Right ventricle myocardium inferior (tissue), 1 donor: Measurements from ENCODE around the gene MRPL40. TPM values are rescaled to one million over a fixed set of nuclear protein-coding genes. Genes with fewer than 3 reads are reported as not detected.

Experiments used
- ATAC-seq: fragments of 200-7000 bp; cut with Tn5 transposase; one replicate; pipeline ENCODE4 v1.9.1; 2020; ENCODE audit warnings: mild to moderate bottlenecking, moderate library complexity
- DNase-seq: peaks from one replicate; pipeline ENCODE4 v3.0.0; 2021; ENCODE audit errors: missing footprints
- intact Hi-C: fragments of 100-400 bp; cut with DNase I; formaldehyde crosslinking; loops from one replicate; pipeline ENCODE4 v1.11.0; 2022
- total RNA-seq: library from RNA; stranded (reverse); fragmentation: NEBNext Ultra II Directional; extraction: Animal tissue kit (Norgen Biotek cat#: 25700); gene quantifications from one replicate; pipeline ENCODE4 v1.2.1, GENCODE V29; 2021
- donor health status: DM: no; HTN: yes; CAD: no; lungs with severe emphysema.

The MRPL40 gene
- total RNA-seq, 1 donor from 2014 or later = 60.4 TPM

DNA sequence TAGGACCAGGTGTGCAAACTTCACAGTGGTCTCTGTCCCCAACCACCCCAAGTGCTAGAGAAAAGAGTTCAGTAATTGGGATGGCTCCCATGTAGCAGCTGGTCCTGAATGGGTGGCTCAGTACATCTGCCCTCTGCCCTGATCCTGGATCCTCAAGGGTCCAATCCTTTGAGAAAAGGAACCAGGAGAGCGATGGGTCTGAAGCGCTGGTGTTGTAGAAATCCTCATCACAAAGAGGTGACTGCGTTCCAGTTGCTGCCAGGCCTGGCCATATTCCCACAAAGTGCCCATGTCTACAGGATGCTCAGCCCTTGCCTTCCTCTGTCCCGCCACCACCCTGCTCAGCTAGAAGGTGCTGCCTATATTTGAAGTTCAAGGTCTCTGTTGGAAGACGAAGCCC is 21.4 kb downstream of the MRPL40 start:
- DNase-seq (no peak), ATAC-seq (no peak)
- intact Hi-C loops = no loop called here

DNA sequence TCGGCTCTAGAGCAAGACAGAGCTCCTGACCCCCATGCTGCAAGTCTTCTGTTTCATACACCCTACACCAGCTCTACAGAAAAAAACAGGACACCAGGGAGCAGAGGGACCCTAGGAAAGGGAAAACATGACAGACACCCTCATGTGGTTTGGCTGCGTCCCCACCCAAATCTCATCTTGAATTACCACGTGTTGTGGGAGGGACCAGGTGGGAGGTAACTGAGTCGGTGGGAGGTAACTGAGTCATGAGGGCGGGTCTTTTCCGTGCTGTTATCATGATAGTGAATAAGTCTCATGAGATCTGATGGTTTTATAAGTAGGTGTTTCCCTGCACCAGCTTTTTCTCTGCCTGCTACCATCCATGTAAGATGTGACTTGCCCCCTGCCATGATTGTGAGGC is 21.8 kb downstream of the MRPL40 start:
- no peak for ATAC-seq
- no peak for DNase-seq
- intact Hi-C loops = no loop called here

DNA sequence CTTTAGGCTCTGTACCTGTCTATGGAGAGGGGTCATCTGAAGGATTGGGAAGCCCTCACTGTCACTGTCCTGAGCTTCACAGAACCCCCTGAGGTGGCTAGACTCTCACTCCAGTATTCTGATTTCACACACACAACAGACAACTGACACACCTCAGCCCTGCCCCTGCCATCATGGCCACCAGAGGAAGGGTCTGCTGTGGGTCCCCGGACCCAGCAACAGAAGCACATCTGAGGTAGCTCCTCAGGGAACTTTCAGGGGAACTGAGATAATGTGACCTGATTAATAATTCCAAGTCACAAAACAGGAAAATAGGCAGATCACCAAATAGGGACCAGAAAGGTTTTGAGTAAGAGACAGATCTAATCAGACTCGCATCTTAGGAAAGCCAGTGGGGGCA is 22.7 kb downstream of the MRPL40 start:
- no peak for ATAC-seq
- DNase-seq = no peak
- intact Hi-C loops = no loop called here

DNA sequence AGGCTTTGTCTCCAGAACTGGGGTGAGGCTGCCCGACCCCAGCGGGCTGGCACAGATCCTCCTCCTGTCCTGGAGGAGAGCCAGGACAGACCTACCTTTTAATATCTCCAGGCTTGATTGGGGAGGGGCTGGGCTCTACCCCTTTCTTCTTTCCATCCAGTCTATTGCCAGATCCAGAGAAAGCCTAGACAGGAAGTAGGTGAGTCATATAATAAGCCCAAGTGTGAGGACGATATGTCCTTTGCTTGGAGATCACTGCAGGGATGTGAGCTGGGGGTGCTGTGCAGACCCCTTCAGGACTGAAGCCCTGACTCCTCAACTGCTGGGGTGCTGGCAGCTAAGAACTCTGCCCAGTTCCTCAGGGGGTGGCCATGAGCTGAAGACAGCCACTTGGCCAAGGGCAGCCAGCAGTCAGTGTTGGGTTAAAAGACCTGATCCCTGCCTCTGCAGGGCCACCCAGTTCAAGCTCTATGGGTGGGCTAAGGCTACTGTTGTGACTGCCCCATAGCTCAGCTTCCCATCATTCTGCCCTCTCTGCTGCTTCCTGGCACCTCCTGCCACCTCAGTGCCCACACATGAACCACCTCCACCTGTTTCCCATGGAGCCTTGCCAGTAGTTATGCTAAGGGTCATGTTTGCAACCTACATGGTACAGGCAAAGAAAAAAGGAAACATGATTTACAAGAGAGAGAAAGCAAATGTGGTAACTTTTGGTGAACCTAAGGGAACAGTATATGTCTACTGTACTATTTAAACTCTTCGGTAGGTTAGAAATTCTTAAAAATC is 23.4 kb downstream of the MRPL40 start:
- DNase-seq (no peak), ATAC-seq (no peak)
- intact Hi-C loops = no loop called here

DNA sequence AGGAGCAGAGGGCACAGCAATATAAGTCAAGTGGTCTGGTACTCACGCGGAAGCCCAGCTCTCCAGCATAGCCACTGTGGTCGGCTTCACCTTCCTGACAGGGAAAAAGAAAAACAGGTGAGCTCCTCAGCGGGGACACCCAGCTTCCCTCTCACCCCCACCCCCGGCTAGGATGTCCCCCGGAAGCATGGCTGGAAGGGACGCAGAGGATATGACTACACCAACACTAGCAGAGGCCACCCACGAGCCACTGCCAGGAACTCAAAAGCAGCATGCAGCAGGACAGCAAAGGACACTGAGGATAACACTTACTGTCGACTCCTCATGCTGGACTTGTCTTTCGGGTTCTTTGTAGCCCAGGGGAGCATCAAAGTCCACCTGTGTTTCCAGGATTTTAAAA is 24.2 kb downstream of the MRPL40 start:
- no peak for DNase-seq
- ATAC-seq = no peak
- intact Hi-C loops = no loop called here

DNA sequence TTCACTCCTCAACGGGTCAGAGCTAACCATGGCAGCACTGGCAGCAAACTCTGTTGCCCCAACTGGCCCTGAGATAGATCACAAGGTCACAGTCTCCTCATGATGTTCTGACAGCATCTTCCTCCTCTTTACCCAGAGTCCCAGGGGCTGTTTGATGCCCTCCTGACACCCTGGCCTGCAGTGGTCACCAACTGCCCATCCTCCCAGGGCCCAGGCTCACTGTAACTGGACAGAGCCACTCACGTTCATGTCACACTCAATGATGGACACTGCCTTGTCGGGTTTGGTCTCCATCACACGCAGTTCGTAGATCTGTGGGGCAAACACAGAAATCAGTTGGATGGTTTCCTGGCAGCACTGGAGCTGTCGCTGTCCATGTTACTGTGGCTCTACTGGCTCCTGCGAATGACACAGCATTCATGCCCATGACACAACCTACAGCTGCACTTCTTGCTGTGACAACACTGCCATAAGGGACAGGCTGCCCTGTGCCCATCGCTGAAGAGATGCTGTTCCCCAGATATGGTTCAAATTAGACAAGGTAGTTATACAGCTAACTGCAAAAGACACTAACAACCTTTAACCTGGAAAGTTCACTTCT is 25.6 kb downstream of the MRPL40 start:
- DNase-seq = no peak
- intact Hi-C loops = no loop called here

DNA sequence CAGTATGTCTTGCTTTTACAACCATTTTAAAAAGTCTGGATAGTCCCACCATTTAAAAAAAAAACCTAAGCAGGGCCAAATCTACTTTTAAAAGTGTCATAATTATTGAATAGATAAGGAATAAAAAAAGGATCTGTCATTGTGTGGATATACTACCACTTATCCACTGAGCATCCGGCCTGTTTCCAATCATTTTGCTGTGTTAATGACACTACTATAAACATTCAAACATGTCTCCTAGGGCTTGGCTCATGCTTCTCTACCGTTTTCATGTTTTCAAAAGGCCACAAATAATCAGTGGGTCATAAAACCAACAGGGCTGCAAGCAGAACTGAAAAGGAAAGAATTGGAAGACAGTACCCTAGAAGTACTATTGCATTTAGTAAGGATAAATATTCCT is 27.7 kb downstream of the MRPL40 start:
- no peak for DNase-seq
- ATAC-seq = no peak
- intact Hi-C loops = no loop called here

More for the DNA sequence above, 25.6 kb downstream of the MRPL40 start:
- ATAC-seq = no peak

DNA sequence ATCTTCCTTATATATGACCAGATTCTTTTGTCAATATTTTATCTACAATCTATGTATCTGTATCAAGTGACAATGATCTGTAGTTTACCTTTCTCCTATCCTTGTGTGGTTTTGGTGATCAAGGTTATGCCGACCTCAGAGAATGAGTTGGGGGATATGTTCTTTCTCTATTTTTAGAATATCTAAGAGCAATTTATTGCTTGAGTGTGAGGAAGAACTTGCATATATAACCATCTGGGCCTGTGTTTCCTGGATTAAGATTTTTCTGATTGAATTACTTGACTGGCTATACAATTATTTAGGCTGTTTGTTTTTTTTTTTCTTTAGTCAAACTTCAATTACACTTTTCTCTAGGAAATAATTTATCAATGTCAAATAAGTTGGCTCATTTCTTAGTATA is 29.2 kb downstream of the MRPL40 start:
- no peak for ATAC-seq
- DNase-seq = no peak
- intact Hi-C loops = no loop called here

DNA sequence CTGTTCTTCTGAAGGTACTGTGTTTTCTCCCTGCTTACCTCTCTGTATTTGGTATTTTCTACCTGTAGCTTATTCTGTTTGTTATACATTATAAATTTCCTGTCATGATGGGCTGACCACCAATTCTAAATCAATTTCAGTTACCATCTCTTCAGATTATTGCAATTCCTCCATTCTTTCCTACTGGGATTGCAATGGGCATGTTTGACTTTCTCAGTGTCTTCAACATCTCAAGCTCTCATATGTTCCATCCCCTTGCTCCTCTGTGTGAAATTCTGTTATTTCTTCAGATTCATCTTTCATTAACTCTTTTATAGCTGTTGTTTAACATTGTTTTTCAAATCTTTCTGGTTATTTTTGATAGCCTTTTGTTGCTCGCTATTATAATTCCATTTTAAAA is 30.7 kb downstream of the MRPL40 start:
- intact Hi-C loops = loop anchor here (2.0 kb wide), 1 partner anchor 60 kb away; no protein-coding TSS in a partner anchor
- no peak for ATAC-seq
- no peak for DNase-seq

DNA sequence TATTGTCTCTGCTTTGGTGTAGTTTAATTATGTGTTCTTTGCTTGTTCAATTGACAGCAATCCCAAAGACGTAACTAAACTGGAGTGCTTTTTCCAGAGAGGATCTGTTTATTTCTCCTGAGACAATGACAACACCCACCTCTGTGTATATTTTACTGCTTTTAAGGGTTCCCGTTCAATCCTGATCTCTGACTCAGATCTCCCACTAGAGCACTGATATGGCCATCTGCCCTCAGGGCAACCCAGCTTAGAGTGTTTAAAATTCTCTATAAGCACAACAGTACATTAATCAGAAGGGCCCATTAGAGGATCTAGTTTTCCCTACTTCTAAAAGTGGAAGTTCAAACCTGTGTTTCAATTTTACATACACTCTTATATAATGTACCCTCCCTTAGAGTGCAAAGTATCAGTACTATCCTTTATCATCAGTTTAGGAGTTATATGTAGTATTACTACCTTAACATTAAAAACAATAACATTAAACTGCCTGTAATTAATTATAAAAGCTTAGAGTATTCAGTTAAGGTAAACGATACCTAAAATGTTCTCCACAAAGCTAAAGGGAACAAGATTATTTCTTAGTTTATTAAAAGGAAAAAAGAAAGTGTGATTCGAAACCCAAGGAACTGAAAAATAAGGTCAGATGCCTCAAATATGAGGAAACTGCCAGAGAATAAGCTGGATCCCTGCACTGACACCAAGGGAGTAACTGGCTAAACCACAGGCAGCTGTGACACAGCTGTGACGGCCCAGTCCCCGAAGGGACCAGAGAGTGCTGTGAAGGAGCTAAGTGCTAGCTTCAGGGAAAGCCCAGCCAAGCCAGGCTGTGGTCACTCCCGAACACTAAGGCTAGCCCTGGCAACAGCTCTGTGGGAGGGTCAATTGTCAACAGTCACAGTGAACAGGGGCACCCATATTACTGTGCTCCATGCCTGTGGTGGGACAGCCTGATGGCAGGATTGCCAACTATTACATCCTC is 31.4 kb downstream of the MRPL40 start:
- ATAC-seq (peak; percentile 95), DNase-seq (peak; percentile 85)
- intact Hi-C loops = loop anchor here (2.0 kb wide), 1 partner anchor 61 kb away; no protein-coding TSS in a partner anchor

DNA sequence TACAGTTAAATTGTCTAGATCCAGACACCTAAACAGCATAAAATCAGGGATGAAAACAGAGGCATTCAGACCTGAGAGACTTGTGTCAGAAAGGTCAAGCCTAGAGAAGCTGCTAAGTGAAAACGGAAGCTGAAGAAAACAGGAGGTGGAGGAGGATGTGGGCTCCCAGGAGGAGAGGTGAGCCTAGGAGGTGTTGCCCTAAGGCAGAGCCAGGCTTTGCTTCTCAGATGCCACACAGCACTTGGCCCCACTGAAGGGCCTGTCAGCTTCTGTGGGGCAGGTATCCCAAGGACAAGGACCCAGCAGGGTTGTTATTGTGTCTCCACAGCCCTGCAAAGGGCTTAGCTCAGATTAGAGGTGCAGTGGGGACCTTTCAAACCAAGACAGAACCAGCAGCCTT is 32.2 kb downstream of the MRPL40 start:
- no peak for DNase-seq
- ATAC-seq = no peak
- intact Hi-C loops = no loop called here

DNA sequence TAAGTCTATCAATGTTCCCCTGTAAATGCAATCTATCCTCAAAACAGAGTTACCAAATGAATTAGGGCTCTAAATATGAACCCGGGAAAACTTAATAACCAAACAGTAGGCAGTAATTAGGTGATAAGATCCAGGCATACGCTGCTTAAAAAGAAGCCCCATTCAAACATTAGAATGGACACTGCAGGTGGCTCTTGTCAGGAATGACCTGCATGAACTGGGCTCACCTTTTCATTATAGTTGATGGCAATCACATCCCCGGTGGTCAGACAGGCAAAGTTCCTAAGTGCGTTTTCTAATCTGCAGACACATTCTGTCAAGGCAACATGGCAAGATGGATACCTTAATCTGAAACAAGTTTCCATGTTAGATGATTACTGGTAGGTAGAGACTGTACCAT is 32.6 kb downstream of the MRPL40 start:
- intact Hi-C loops = no loop called here
- DNase-seq (no peak), ATAC-seq (no peak)

DNA sequence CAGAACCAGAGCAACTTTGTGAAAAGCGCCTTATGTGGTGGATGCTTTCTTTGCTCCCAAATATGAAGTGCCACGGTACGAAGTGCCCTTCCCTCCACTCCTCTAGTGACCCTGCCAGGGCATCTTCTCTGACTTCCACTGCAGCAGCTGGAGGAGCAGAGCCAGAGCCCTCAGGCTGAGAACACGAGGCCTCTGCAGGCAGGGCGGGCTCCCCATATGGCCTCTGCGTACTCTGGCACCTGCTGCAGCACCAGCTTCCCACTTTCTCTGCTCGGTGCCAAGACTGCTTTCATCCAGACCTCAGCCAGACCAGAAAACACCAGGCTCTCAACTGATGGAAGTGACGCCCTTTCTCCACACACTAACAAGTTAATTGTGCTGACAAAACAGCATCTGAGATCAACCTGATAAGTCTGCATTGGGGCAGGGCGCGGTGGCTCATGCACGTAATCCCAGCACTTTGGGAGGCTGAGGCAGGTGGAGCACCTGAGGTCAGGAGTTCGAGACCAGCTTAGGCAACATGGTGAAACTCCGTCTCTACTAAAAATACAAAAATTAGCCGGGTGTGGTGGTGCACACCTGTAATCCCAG is 33.9 kb downstream of the MRPL40 start:
- DNase-seq = no peak
- intact Hi-C loops = no loop called here
- ATAC-seq = no peak

DNA sequence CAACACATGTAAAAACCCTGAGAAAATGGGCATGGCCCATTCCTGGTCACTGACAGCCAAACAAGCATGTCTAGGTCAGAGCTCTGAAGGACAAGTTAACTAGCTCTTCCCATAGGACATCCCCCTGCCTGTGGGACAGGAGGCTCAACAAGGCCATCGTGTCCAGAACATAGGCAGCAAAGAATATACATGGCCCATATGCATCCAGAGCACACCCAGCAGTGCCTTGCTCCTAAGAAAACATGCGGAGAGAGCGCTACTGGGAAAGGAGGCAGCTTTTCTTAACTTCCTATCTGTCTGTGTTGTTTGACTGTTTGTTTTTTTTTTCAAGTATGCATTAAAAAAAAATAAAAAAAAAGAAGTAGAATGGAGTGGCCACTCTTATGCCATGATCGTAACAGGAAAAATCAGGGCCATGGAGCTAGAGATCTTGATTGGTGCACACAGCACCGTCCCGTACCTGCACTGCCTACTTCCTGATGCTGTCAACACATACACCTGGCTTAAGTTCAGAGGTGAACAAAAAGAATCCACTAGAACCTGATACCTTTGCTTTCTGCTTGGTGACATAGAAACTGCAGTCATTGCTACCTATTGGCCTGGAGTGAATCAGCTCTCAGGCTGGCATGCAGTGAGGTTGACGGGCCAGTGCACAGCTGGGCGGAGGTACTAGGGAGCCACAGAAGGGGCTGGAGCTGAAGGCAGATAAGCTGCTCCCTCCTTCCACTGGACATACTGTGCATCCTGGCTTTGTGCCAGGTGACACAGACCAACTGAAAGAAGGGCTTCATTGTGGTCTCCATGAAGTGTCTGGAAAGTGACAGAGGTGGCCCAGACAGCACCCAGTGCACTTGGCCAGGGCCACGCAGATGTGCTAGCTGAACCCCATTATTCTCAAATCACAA is 34.8 kb downstream of the MRPL40 start:
- no peak for DNase-seq
- intact Hi-C loops = no loop called here
- no peak for ATAC-seq

DNA sequence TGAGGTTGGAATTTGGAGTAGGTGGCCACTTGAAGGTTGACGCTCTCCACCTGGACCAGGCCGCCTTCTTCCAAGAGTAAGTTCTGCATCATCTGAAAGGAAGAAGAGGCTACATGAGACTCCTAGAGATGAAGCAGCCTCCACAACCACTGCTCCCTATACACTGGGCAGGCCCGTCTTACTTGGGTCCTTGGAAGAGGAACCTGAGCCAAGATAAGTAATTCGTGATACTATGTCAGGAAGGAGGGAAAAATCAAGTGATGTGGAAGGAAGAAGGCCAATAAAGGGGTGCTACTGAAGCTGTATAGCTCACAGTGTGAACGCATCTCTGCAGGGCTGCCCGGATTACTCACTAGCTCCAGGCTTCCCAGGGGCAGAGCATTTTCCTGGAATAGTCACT is 35.6 kb downstream of the MRPL40 start:
- intact Hi-C loops = no loop called here
- ATAC-seq (no peak), DNase-seq (no peak)

DNA sequence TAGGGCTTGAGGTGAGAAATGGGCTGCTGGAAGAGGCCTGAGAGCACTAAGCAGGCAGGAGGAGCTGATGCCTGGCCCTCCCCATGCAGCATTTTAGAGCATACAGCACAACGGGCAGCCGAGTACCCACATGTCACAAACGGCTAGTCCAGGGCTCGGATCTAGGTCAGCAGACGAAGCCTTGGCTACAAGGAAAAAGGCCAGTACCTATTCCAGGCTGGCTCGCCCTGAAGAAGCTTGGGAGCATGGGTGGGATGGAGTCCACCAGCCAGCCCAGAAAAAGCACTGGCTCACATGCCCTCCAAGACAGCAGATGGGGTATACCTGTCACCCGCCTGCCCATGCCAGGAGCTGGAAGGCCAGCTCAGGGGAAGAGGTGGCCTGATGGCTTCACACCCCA is 37.1 kb downstream of the MRPL40 start:
- intact Hi-C loops = no loop called here
- no peak for DNase-seq
- ATAC-seq = no peak

DNA sequence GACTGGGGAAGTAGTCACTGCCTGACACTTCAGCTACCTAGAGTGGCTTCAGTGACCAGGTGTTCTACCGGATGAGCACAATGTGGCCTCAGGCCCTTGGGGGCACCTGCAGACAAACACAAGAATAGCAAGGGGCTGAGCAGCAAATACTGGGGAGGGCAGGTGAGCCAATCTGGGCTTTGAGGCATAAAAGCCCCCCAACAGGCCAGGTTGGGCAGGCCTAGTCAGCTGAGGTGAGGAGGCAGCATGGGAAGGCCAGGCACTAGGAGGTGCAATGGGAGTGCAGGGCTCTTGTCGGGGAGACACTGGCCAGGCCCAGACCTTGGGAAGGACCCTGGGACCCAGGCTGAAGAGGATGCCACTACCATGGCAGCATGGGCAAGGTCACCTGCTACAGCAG is 37.7 kb downstream of the MRPL40 start:
- intact Hi-C loops = no loop called here

DNA sequence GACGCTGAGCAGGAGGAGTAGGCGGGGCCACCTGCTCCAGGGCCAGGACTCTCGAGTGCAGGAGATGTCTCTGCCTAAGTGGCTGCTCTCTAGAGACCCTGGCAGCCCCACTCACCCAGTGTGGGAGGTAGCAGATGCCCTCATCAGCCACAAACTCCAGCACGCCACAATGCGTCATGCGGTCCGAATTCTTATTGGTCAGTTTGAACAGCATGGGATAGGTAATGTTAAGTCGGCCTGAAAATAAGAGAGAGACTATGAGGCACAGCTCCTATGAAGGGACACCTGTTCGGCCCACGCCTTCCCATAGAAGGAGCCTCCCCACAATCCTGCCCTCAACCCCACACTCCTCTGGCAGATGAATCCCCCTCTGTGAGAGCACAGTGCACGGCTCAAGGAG is 39.2 kb downstream of the MRPL40 start:
- intact Hi-C loops = no loop called here

More for the DNA sequence above, 37.7 kb downstream of the MRPL40 start:
- ATAC-seq (no peak), DNase-seq (no peak)

More for the DNA sequence above, 39.2 kb downstream of the MRPL40 start:
- ATAC-seq (no peak), DNase-seq (no peak)
